OCI-LY7 (cell line): ENCODE results near the gene STOX2.

Source experiments
- CTCF ChIP-seq: fragments of 200-600 bp; sonication (generic); conservative IDR thresholded peaks from 2 replicates; pipeline ENCODE4 v1.5.1; 2014; ENCODE audit warnings: mild to moderate bottlenecking, antibody characterized with exemption, low read length, moderate library complexity, mixed read lengths
- EZH2phosphoT487 ChIP-seq: fragments of 200-600 bp; sonication (generic); IDR thresholded peaks from 2 replicates; pipeline ENCODE4 v1.6.1; 2018; ENCODE audit warnings: low read depth, borderline replicate concordance, mild to moderate bottlenecking, mixed run types, antibody characterized with exemption, low read length, moderate library complexity, mixed read lengths

GRCh38 chr4:184021389-184021788, 116.3 kb downstream of the STOX2 start:
- no peak for TF ChIP-seq CTCF
- TF ChIP-seq EZH2phosphoT487: no peak
